ENCODE measurements around the gene HOXC6. TPM values are rescaled to one million over a fixed set of nuclear protein-coding genes. Genes with fewer than 3 reads are reported as not detected.

The HOXC6 gene
- total and polyA plus RNA-seq, 2 of the 13 experiments (the other 11 are each of a cell fraction or from before 2014, with no cell fraction given): not detected

- intact Hi-C loops (cut with micrococcal nuclease; ENCODE audit: unreplicated experiment) (loop anchor here (5.0 kb wide), 1 partner anchor 106 kb away; no protein-coding TSS in a partner anchor), in situ Hi-C loops (cut with HindIII; ENCODE audit: extremely low pct_ligation_motif_present, low pct_unique_long_range_greater_than_20kb) (loop anchor here (5.0 kb wide), 2 partner anchors 101 to 161 kb away; no protein-coding TSS in a partner anchor)
- Histone ChIP-seq H3K79me2 (ENCODE audit: insufficient read depth, low read length) (no peaks in the 10 kb centered on the region), H3K4me3 (replicated peaks in 1 of 3; ENCODE audit: insufficient read depth in 1 of 3, low read depth in 2 of 3, low read length in 3 of 3) (no peak overlapping the region), H2AFZ (ENCODE audit: low read length) (no peak overlapping the region), H3K27me3 (ENCODE audit: control insufficient read depth in 1 of 2, insufficient read depth in 2 of 2, low read length in 2 of 2) (peaks cover 4 to 84% of the 10 kb centered on the region in 2 experiments; a peak in 4 of 5 replicates), H3K9me3 (ENCODE audit: low read length) (no peaks in the 10 kb centered on the region), H3K4me2 (ENCODE audit: low read depth, low read length) (no peak overlapping the region), H3K4me1 (ENCODE audit: insufficient read depth, low read length) (peaks cover 7% of the 10 kb centered on the region; the same call in 1 of the 2 replicates), H3K36me3 (replicated peaks in 1 of 2; ENCODE audit: control insufficient read depth in 1 of 2, insufficient read depth in 2 of 2, low read length in 2 of 2) (no peaks in the 10 kb centered on the region), H3K9ac (ENCODE audit: insufficient read depth, low read depth, low read length) (no peak overlapping the region), H3K27ac (ENCODE audit: extremely low read length, insufficient read depth, low read length) (no peak overlapping the region), H4K20me1 (ENCODE audit: insufficient read depth, low read length) (no peaks in the 10 kb centered on the region)
- CTCF ChIA-PET (ENCODE audit: low intra/inter-chr PET ratio, low total read pairs): interaction anchor here (2.7 to 3.7 kb wide), 2 partner anchors 161 to 171 kb away, joined by 29 to 33 read pairs; no protein-coding TSS in a partner anchor
- TF ChIP-seq ZBTB46 (CRISPR knock-in tag; IDR thresholded peaks at IDR 0.05; ENCODE audit: borderline replicate concordance) (no peak), ZNF672 (CRISPR knock-in tag; IDR thresholded peaks at IDR 0.05) (no peak), GFI1 (CRISPR knock-in tag; IDR thresholded peaks at IDR 0.05; ENCODE audit: borderline replicate concordance) (no peak), ZNF232 (CRISPR knock-in tag; IDR thresholded peaks at IDR 0.05; ENCODE audit: borderline replicate concordance) (no peak), FOXK1 (CRISPR knock-in tag; IDR thresholded peaks at IDR 0.05; ENCODE audit: borderline replicate concordance, low read depth) (no peak), ISX (CRISPR knock-in tag; conservative IDR thresholded peaks at IDR 0.05) (no peak), ATRX (CRISPR knock-in tag; IDR thresholded peaks at IDR 0.05; ENCODE audit: borderline replicate concordance) (no peak)
- FAIRE-seq (no peak), ATAC-seq (no peak), DNase-seq (ENCODE audit: low spot score) (no peak)
- 38% methylated on average over 34 of the region's 46 CpGs for WGBS (ENCODE audit: low lambda C conversion rate)
- POLR2A ChIA-PET: no interaction called here
- no TSS peak for BruUV-seq (replicated peaks)
Observed at GRCh38 chr12:54030889-54031471, 2.7 kb downstream of the HOXC6 start.

Measured in HepG2 (cell line).